ENCODE results near the gene RGS5. TPM values are rescaled to one million over a fixed set of nuclear protein-coding genes. Genes with fewer than 3 reads are reported as not detected.

RGS5 gene
- total and polyA plus RNA-seq, 2 experiments from 2014 or later: 23.4 to 48.3 TPM

GRCh38 chr1:163094182-163094581 is 108.5 kb downstream of the RGS5 start:
- Histone ChIP-seq H2AFZ (no peak overlapping the region), H3K4me1 (ENCODE audit: insufficient read depth) (no peaks in the 10 kb centered on the region), H3K9me2 (ENCODE audit: insufficient read depth) (peaks cover 6% of the 10 kb centered on the region; the same call in 1 of the 2 replicates), H3F3A (replicated peaks; ENCODE audit: low read depth) (no peaks in the 10 kb centered on the region), H3K27me3 (ENCODE audit: insufficient read depth) (no peaks in the 10 kb centered on the region), H3K27ac (ENCODE audit: low read depth) (no peak overlapping the region), H4K20me1 (replicated peaks; ENCODE audit: insufficient read depth) (no peaks in the 10 kb centered on the region), H3K79me2 (replicated peaks; ENCODE audit: insufficient read depth) (no peaks in the 10 kb centered on the region), H3K4me2 (no peak overlapping the region), H3K4me3 (no peak overlapping the region), H3K36me3 (ENCODE audit: insufficient read depth) (no peaks in the 10 kb centered on the region)
- H3K36me3 Mint-ChIP-seq (ENCODE audit: low read depth): no peaks in the 10 kb centered on the region
- H3K4me3 Mint-ChIP-seq: no peak overlapping the region
- H3K4me1 Mint-ChIP-seq: no peaks in the 10 kb centered on the region
- H3K27ac Mint-ChIP-seq: no peak overlapping the region
- peaks cover 3% of the 10 kb centered on the region for H3K27me3 Mint-ChIP-seq (ENCODE audit: insufficient read depth, low read depth, poor library complexity)
- H3K9me3 Mint-ChIP-seq: no peaks in the 10 kb centered on the region
- DNase-seq (ENCODE audit: low spot score): no peak
- no peak for ATAC-seq
- TF ChIP-seq JUNB (IDR thresholded peaks at IDR 0.05; ENCODE audit: unreplicated experiment) (no peak), ZNF114 (CRISPR knock-in tag; IDR thresholded peaks at IDR 0.05) (no peak), EZH2phosphoT487 (IDR thresholded peaks at IDR 0.05; ENCODE audit: unreplicated experiment) (no peak), REST (IDR thresholded peaks at IDR 0.05; ENCODE audit: unreplicated experiment) (no peak), EZH2 (IDR thresholded peaks at IDR 0.05; ENCODE audit: low read depth, unreplicated experiment) (no peak), ZNF331 (CRISPR knock-in tag; IDR thresholded peaks at IDR 0.05; ENCODE audit: low read depth) (no peak), CREB1 (CRISPR knock-in tag; IDR thresholded peaks at IDR 0.05; ENCODE audit: low read depth) (no peak), NANOG (IDR thresholded peaks at IDR 0.05; ENCODE audit: borderline replicate concordance) (no peak), ETS1 (IDR thresholded peaks at IDR 0.05) (no peak)

- H3F3A ChIP-seq (replicated peaks; ENCODE audit: low read depth): no peaks in the 10 kb centered on the region
- no peak for TF ChIP-seq ZNF331 (CRISPR knock-in tag; IDR thresholded peaks at IDR 0.05; ENCODE audit: low read depth)
- TF ChIP-seq CREB1 (CRISPR knock-in tag; IDR thresholded peaks at IDR 0.05; ENCODE audit: low read depth): no peak
- TF ChIP-seq ETS1 (IDR thresholded peaks at IDR 0.05): no peak
- no peak for TF ChIP-seq JUNB (IDR thresholded peaks at IDR 0.05; ENCODE audit: unreplicated experiment)
- no peak for TF ChIP-seq POLR2AphosphoS5 (IDR thresholded peaks at IDR 0.05; ENCODE audit: low read depth)
- TF ChIP-seq REST (IDR thresholded peaks at IDR 0.05; ENCODE audit: unreplicated experiment): no peak
- TF ChIP-seq ZNF114 (CRISPR knock-in tag; IDR thresholded peaks at IDR 0.05): no peak
- no peak for TF ChIP-seq EZH2 (IDR thresholded peaks at IDR 0.05; ENCODE audit: low read depth, unreplicated experiment)
- no peak for TF ChIP-seq NANOG (IDR thresholded peaks at IDR 0.05; ENCODE audit: borderline replicate concordance)
Observed at GRCh38 chr1:163093579-163093978, 109.1 kb downstream of the RGS5 start.

More at GRCh38 chr1:163093579-163093978, 109.1 kb downstream of the RGS5 start:
- Histone ChIP-seq H2AFZ (peak overlapping the region; percentile 59; the same call in 1 of the 2 replicates), H3K79me2 (replicated peaks; ENCODE audit: insufficient read depth) (no peaks in the 10 kb centered on the region), H3K9me2 (ENCODE audit: insufficient read depth) (peaks cover 6% of the 10 kb centered on the region; the same call in 1 of the 2 replicates), H4K20me1 (replicated peaks; ENCODE audit: insufficient read depth) (no peaks in the 10 kb centered on the region), H3K4me3 (no peak overlapping the region), H3K27ac (ENCODE audit: low read depth) (no peak overlapping the region), H3K27me3 (ENCODE audit: insufficient read depth) (no peaks in the 10 kb centered on the region), H3K4me1 (ENCODE audit: insufficient read depth) (no peaks in the 10 kb centered on the region), H3K4me2 (no peak overlapping the region), H3K36me3 (ENCODE audit: insufficient read depth) (no peaks in the 10 kb centered on the region)
- H3K4me3 Mint-ChIP-seq: no peak overlapping the region
- no peak overlapping the region for H3K27ac Mint-ChIP-seq
- DNase-seq (ENCODE audit: low spot score) (no peak), ATAC-seq (no peak)
- no peaks in the 10 kb centered on the region for H3K36me3 Mint-ChIP-seq (ENCODE audit: low read depth)
- H3K4me1 Mint-ChIP-seq: no peaks in the 10 kb centered on the region
- H3K27me3 Mint-ChIP-seq (ENCODE audit: insufficient read depth, low read depth, poor library complexity): peaks cover 3% of the 10 kb centered on the region
- no peaks in the 10 kb centered on the region for H3K9me3 Mint-ChIP-seq
